NCI-H460 (cell line): ENCODE measurements around the gene SCARF2. TPM values are rescaled to one million over a fixed set of nuclear protein-coding genes. Genes with fewer than 3 reads are reported as not detected.

Source experiments
- DNase-seq: peaks from one replicate; pipeline ENCODE4 v3.0.0-alpha.2; 2016; ENCODE audit warnings: low read depth; ENCODE audit errors: extremely low read depth
- total RNA-seq: library from RNA; depleted of rRNA; stranded (reverse); fragments of >200 nt; shearing (Covaris generic); gene quantifications from 2 replicates; pipeline ENCODE4 v1.2.3, GENCODE V29; 2014

The SCARF2 gene
- total RNA-seq, 1 experiment from 2014 or later: 1.7 TPM

- DNase-seq: no peak
Observed at GRCh38 chr22:20440637-20441591, 3.3 kb upstream of the SCARF2 start.

GRCh38 chr22:20439928-20440575 is 2.4 kb upstream of the SCARF2 start:
- DNase-seq: no peak

GRCh38 chr22:20439556-20439927 is 1.9 kb upstream of the SCARF2 start:
- DNase-seq: no peak

- DNase-seq: no peak
Observed at GRCh38 chr22:20438678-20439492, 1.3 kb upstream of the SCARF2 start.

- DNase-seq: no peak
Observed at GRCh38 chr22:20438427-20438677, 727 bp upstream of the SCARF2 start.

- DNase-seq: no peak
Observed at GRCh38 chr22:20436768-20437612, 635 bp downstream of the SCARF2 start.

GRCh38 chr22:20436307-20436767 is 1.3 kb downstream of the SCARF2 start:
- no peak for DNase-seq

GRCh38 chr22:20435436-20436306 is 2.0 kb downstream of the SCARF2 start:
- no peak for DNase-seq

- DNase-seq: no peak
Observed at GRCh38 chr22:20434773-20435172, 2.9 kb downstream of the SCARF2 start.

GRCh38 chr22:20434264-20434751 is 3.3 kb downstream of the SCARF2 start:
- DNase-seq: no peak

- no peak for DNase-seq
Observed at GRCh38 chr22:20433686-20434241, 3.9 kb downstream of the SCARF2 start.

- no peak for DNase-seq
Observed at GRCh38 chr22:20433191-20433590, 4.4 kb downstream of the SCARF2 start.

- DNase-seq: no peak
Observed at GRCh38 chr22:20432244-20432686, 5.4 kb downstream of the SCARF2 start.

GRCh38 chr22:20431511-20432192 is 6.0 kb downstream of the SCARF2 start:
- DNase-seq: no peak

- peak; percentile 44 for DNase-seq
Observed at GRCh38 chr22:20430720-20431510, 6.7 kb downstream of the SCARF2 start.

GRCh38 chr22:20430101-20430719 is 7.4 kb downstream of the SCARF2 start:
- no peak for DNase-seq
